Mesendoderm (in vitro differentiated cells): Measurements from ENCODE around the gene ARAP1.

Experiments used
- DNase-seq: peaks from one replicate; pipeline ENCODE4 v3.0.0; 2013
- H2AK5ac ChIP-seq: 2 replicates; pipeline ENCODE4 v1.6.1; 2013; ENCODE audit warnings: low read length, inconsistent platforms
- H2BK120ac ChIP-seq: 2 replicates; pipeline ENCODE4 v1.6.1; 2013; ENCODE audit warnings: low read depth, mild to moderate bottlenecking, low read length, moderate library complexity, mixed read lengths
- H2BK15ac ChIP-seq: replicated peaks from 2 replicates; pipeline ENCODE4 v1.6.1; 2013; ENCODE audit warnings: low read depth, mild to moderate bottlenecking, moderate library complexity
- H2BK5ac ChIP-seq: 2 replicates; pipeline ENCODE4 v1.6.1; 2013; ENCODE audit warnings: low read length, inconsistent platforms
- H3K18ac ChIP-seq: 2 replicates; pipeline ENCODE4 v1.6.1; 2013; ENCODE audit warnings: mild to moderate bottlenecking, low read length, mixed read lengths
- H3K23ac ChIP-seq: one replicate; pipeline ENCODE4 v1.6.1; 2013; ENCODE audit warnings: low read length
- H3K27ac ChIP-seq: 2 replicates; pipeline ENCODE4 v1.5.1; 2013; ENCODE audit warnings: low read depth, mild to moderate bottlenecking, inconsistent platforms, low read length, moderate library complexity
- H3K27me3 ChIP-seq: 2 replicates; pipeline ENCODE4 v1.6.1; 2013; ENCODE audit warnings: low read length, control low read depth, mild to moderate bottlenecking, inconsistent platforms; ENCODE audit not compliant: insufficient read depth, poor library complexity
- H3K36me3 ChIP-seq: 2 replicates; pipeline ENCODE4 v1.6.1; 2013; ENCODE audit warnings: low read length, inconsistent platforms; ENCODE audit not compliant: control insufficient read depth, insufficient read depth
- H3K4ac ChIP-seq: one replicate; pipeline ENCODE4 v1.6.1; 2013; ENCODE audit warnings: low read depth, mild to moderate bottlenecking, low read length, moderate library complexity
- H3K4me1 ChIP-seq: 2 replicates; pipeline ENCODE4 v1.6.1; 2013; ENCODE audit warnings: low read depth, low read length, inconsistent platforms; ENCODE audit not compliant: control insufficient read depth
- H3K4me2 ChIP-seq: 2 replicates; pipeline ENCODE4 v1.6.1; 2013; ENCODE audit warnings: low read length
- H3K4me3 ChIP-seq: 2 replicates; pipeline ENCODE4 v1.5.1; 2013; ENCODE audit warnings: mild to moderate bottlenecking, low read length
- H3K56ac ChIP-seq: one replicate; pipeline ENCODE4 v1.6.1; 2013; ENCODE audit warnings: low read length
- H3K79me1 ChIP-seq: 2 replicates; pipeline ENCODE4 v1.6.1; 2013; ENCODE audit warnings: low read length, inconsistent platforms
- H3K79me2 ChIP-seq: 2 replicates; pipeline ENCODE4 v1.6.1; 2013; ENCODE audit warnings: mild to moderate bottlenecking, low read length; ENCODE audit not compliant: control insufficient read depth, insufficient read depth
- H3K9ac ChIP-seq: 2 replicates; pipeline ENCODE4 v1.6.1; 2013; ENCODE audit warnings: low read length, inconsistent platforms
- H4K5ac ChIP-seq: one replicate; pipeline ENCODE4 v1.6.1; 2013; ENCODE audit warnings: low read length
- H4K8ac ChIP-seq: one replicate; pipeline ENCODE4 v1.6.1; 2013; ENCODE audit warnings: low read depth, mild to moderate bottlenecking, control low read depth, low read length, moderate library complexity
- WGBS: extraction: QIAGEN DNeasy Blood & Tissue Kit; methylation state at CpG from one replicate; pipeline ENCODE4 v1.1.7; 2013; ENCODE audit warnings: low lambda C conversion rate, missing lambda C conversion rate; ENCODE audit not compliant: insufficient coverage; ENCODE audit errors: extremely low coverage; 5-methylcytosine and 5-hydroxymethylcytosine counted together

The ARAP1 gene

GRCh38 chr11:72682858-72683243, 69.4 kb downstream of the ARAP1 start:
- WGBS = no CpG with 5 or more reads among the region's 4 CpGs
- no peak overlapping the region for H3K4me2 ChIP-seq
- no peak overlapping the region for H2AK5ac ChIP-seq
- no peak overlapping the region for H3K27ac ChIP-seq
- no peak overlapping the region for H3K4me3 ChIP-seq
- no peak overlapping the region for H2BK120ac ChIP-seq
- no peak overlapping the region for H2BK5ac ChIP-seq
- no peak for DNase-seq
- no peak overlapping the region for H3K4ac ChIP-seq
- no peak overlapping the region for H4K5ac ChIP-seq
- H4K8ac ChIP-seq = no peak overlapping the region
- peaks cover 31% of the 10 kb centered on the region for H3K4me1 ChIP-seq
- no peak overlapping the region for H3K23ac ChIP-seq
- H3K36me3 ChIP-seq = no peaks in the 10 kb centered on the region
- H3K9ac ChIP-seq = no peak overlapping the region
- no peaks in the 10 kb centered on the region for H3K79me2 ChIP-seq
- H3K79me1 ChIP-seq = no peaks in the 10 kb centered on the region
- no peak overlapping the region for H3K18ac ChIP-seq
- no peak overlapping the region for H3K56ac ChIP-seq
- H2BK15ac ChIP-seq = no peak overlapping the region
- H3K27me3 ChIP-seq = no peaks in the 10 kb centered on the region

DNA sequence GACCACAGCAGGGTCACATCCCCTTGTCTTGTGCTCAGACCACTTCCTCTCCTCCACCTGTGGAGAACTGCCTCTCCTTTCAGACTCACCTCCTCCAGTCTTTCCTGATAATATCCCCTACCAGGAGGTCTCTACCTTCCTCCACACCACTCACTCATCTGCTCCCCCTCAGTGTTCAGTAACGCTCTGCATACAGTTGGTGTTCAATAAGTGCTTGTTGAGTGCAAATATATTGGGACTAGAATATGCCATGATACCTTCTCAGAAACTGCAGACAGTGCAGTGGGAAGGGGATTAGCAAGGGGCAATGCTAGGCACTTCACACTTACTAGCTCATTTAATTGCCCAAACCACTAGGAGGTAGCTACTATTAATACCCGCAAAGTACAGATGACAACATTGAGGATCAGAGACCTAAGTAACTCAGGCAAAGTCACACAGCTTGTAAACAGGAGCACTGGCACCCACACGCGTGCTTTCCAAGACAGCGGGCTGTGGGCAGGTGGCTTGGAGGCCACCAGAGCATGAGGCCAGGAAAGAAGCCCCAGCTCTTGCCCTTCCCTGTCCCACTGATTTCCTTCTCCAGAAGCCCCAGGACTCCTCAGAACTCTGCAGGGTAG, 69.9 kb downstream of the ARAP1 start:
- H2BK5ac ChIP-seq = no peak overlapping the region
- H3K79me2 ChIP-seq = no peaks in the 10 kb centered on the region
- H3K23ac ChIP-seq = no peak overlapping the region
- no peak overlapping the region for H3K4me3 ChIP-seq
- no peak overlapping the region for H2AK5ac ChIP-seq
- H3K27ac ChIP-seq = no peak overlapping the region
- no peak overlapping the region for H2BK120ac ChIP-seq
- H3K9ac ChIP-seq = no peak overlapping the region
- no peak overlapping the region for H3K4ac ChIP-seq
- H3K36me3 ChIP-seq = no peaks in the 10 kb centered on the region
- no peaks in the 10 kb centered on the region for H3K79me1 ChIP-seq
- no peak overlapping the region for H3K18ac ChIP-seq
- no peaks in the 10 kb centered on the region for H3K27me3 ChIP-seq
- H4K5ac ChIP-seq = no peak overlapping the region
- peaks cover 31% of the 10 kb centered on the region for H3K4me1 ChIP-seq
- WGBS = no CpG with 5 or more reads among the region's 5 CpGs
- H3K56ac ChIP-seq = no peak overlapping the region
- DNase-seq = no peak
- H4K8ac ChIP-seq = no peak overlapping the region
- H2BK15ac ChIP-seq = no peak overlapping the region
- H3K4me2 ChIP-seq = no peak overlapping the region

DNA sequence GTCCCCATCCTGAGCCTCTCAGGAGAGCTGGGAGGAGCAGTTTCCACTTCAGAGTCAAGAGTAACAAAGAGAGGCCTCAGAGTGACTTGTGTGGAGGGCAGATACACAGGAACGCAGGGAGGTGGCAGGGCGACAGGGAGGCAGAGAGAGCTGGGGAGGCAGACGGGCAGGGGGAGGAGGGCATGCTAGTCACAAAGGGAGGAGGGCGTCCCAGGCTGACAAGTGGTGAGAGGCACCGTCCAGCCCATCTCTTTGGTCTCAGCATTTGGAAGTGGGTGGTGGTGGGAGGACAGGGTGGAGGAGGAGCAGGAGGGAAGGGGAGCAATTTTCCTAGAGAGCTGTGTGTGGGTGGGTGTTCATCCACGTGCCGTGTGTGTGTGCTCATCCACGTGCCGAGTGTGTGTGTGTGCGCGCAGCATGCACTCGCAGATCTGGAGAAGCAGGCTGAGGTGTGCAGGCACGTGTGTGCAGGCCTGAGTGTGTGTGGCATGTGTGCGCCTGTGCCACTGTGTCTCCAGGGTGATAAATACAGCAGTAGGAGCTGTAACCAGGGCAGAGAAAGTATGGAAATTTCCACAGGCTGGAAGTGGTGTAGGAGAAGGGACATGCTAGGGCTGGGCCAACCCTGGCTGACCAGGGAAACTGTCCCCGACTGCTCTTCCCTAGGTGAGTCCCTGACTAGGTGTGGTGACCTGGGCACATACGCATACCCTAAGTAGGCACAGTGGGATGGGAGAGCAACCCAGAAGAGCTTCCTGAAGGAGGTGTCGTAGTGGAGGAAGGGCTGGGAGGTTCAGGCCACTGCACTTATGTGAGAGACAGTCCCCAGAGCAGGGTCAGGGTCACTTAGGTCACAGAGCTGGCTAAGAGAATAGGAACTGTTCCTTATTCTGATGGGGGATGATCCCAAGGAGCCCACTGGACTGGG, 70.7 kb downstream of the ARAP1 start:
- Histone ChIP-seq H3K18ac (no peak overlapping the region), H3K4ac (no peak overlapping the region), H3K79me2 (no peaks in the 10 kb centered on the region), H2BK120ac (no peak overlapping the region), H3K23ac (no peak overlapping the region), H3K4me2 (no peak overlapping the region), H2AK5ac (peak overlapping the region; percentile 73), H3K56ac (peak overlapping the region; percentile 62), H3K36me3 (no peaks in the 10 kb centered on the region), H4K8ac (no peak overlapping the region), H2BK15ac (no peak overlapping the region), H3K4me1 (peaks cover 33% of the 10 kb centered on the region), H3K27me3 (no peaks in the 10 kb centered on the region), H3K9ac (peak overlapping the region; percentile 57), H2BK5ac (peak overlapping the region; percentile 43), H3K79me1 (no peaks in the 10 kb centered on the region), H3K4me3 (no peak overlapping the region), H4K5ac (no peak overlapping the region), H3K27ac (no peak overlapping the region)
- peak; percentile 45 for DNase-seq
- WGBS = no CpG with 5 or more reads among the region's 17 CpGs

- DNase-seq = no peak
- Histone ChIP-seq H4K5ac (no peak overlapping the region), H3K23ac (no peak overlapping the region), H3K4me1 (peaks cover 38% of the 10 kb centered on the region), H2BK15ac (no peak overlapping the region), H3K4ac (no peak overlapping the region), H3K27ac (no peak overlapping the region), H4K8ac (no peak overlapping the region), H3K36me3 (no peaks in the 10 kb centered on the region), H3K4me2 (no peak overlapping the region), H3K79me2 (no peaks in the 10 kb centered on the region), H3K18ac (no peak overlapping the region), H2BK5ac (no peak overlapping the region), H3K79me1 (no peaks in the 10 kb centered on the region), H2BK120ac (no peak overlapping the region), H3K27me3 (no peaks in the 10 kb centered on the region), H3K9ac (no peak overlapping the region), H2AK5ac (no peak overlapping the region), H3K4me3 (no peak overlapping the region), H3K56ac (no peak overlapping the region)
- no CpG with 5 or more reads among the region's 6 CpGs for WGBS
Measured at GRCh38 chr11:72680624-72681158, 71.5 kb downstream of the ARAP1 start.

DNA sequence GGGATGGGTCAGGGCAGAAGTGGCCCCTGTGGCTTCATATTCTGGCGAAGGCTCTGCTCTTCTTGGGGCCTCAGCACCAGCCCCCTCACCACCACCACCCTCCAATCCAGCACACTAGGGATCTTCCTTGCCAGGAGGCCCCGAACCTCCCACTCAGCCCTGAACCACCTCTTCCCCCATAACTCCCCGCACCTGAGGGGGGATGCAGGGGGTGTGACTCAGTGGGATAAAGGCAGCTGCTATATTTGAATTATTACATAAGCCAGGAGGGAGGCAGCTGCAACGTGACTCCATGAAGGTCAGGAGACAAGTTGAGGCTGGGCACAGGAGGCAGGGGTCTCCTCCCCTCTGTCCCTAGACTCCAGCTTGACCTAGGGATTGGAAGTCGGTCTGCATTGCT, 72.3 kb downstream of the ARAP1 start:
- no CpG with 5 or more reads among the region's 5 CpGs for WGBS
- H4K5ac ChIP-seq = no peak overlapping the region

More for the DNA sequence above, 72.3 kb downstream of the ARAP1 start:
- no peaks in the 10 kb centered on the region for H3K79me2 ChIP-seq
- H3K27ac ChIP-seq = no peak overlapping the region
- H3K4me3 ChIP-seq = no peak overlapping the region
- H3K56ac ChIP-seq = no peak overlapping the region
- no peak for DNase-seq
- H3K4ac ChIP-seq = no peak overlapping the region
- H3K18ac ChIP-seq = no peak overlapping the region
- no peaks in the 10 kb centered on the region for H3K79me1 ChIP-seq
- peaks cover 41% of the 10 kb centered on the region for H3K4me1 ChIP-seq
- H2BK15ac ChIP-seq = no peak overlapping the region
- no peak overlapping the region for H3K23ac ChIP-seq
- no peaks in the 10 kb centered on the region for H3K27me3 ChIP-seq
- no peak overlapping the region for H3K4me2 ChIP-seq
- no peak overlapping the region for H2BK120ac ChIP-seq
- no peak overlapping the region for H3K9ac ChIP-seq
- no peaks in the 10 kb centered on the region for H3K36me3 ChIP-seq
- H2AK5ac ChIP-seq = no peak overlapping the region
- H2BK5ac ChIP-seq = no peak overlapping the region
- no peak overlapping the region for H4K8ac ChIP-seq
